ENCODE measurements around the gene LRMDA.

DNA sequence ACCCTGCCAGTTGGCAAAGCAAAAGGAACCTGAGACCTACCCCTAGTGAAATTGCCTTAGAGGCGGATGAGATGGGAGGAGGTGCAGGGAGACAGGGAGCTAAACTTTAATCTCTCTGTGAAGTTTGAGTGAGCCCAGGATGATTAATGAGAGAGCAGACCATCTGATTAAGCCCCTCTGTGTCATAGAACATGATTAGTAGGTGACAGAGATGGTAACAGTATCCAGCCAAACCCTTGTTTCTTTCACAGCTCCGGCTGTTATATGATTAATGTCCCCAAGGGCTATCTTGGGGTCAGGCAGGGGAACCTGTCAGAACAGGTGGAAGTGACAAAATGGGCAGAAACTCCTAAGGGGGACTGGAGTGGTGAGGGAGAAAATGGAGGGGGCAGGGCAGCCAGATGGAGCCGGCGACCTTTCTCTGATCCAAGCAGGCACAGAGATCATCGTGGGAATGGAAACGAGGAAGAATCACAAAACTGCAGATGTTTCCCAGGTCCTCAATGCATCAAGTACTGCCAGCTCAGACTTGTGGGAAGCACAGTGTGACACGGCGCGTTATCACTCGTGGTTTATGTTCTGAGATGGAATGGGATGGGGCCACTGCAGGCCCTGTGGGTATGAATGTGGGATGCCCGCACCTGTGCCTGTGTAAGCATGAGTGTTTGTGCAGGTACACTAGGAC, 684.2 kb downstream of the LRMDA start:
- no peak for TF ChIP-seq POLR2A (IDR thresholded peaks at IDR 0.05)
- TF ChIP-seq, protein P1, sequence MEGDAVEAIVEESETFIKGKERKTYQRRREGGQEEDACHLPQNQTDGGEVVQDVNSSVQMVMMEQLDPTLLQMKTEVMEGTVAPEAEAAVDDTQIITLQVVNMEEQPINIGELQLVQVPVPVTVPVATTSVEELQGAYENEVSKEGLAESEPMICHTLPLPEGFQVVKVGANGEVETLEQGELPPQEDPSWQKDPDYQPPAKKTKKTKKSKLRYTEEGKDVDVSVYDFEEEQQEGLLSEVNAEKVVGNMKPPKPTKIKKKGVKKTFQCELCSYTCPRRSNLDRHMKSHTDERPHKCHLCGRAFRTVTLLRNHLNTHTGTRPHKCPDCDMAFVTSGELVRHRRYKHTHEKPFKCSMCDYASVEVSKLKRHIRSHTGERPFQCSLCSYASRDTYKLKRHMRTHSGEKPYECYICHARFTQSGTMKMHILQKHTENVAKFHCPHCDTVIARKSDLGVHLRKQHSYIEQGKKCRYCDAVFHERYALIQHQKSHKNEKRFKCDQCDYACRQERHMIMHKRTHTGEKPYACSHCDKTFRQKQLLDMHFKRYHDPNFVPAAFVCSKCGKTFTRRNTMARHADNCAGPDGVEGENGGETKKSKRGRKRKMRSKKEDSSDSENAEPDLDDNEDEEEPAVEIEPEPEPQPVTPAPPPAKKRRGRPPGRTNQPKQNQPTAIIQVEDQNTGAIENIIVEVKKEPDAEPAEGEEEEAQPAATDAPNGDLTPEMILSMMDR (IDR thresholded peaks at IDR 0.05) = no peak
